HG03558 (cell line): ENCODE measurements around the gene KIAA0825.

ENCODE experiments used
- ATAC-seq: cut with Tn5 transposase; IDR thresholded peaks from one replicate; pipeline ENCODE4 v1.9.1; 2021; ENCODE audit warnings: moderate number of reproducible peaks; ENCODE audit not compliant: unreplicated experiment; ENCODE audit errors: extremely low read depth

The KIAA0825 gene

GRCh38 chr5:94618493-94619328, at the start of gene KIAA0825, which contains the start of gene SLF1:
Gene KIAA0825, minus strand, starts transcription at chr5:94618604. Its CDS starts 81,478 bp downstream, at chr5:94537126.
Gene SLF1, plus strand, starts transcription at chr5:94618669. Its CDS starts 10,142 bp downstream, at chr5:94628811.
- peak; percentile 91 for ATAC-seq

- ATAC-seq = no peak
Observed at GRCh38 chr5:94667937-94668336, 49.5 kb upstream of the KIAA0825 start.

- ATAC-seq = no peak
Observed at GRCh38 chr5:94661086-94661485, 42.7 kb upstream of the KIAA0825 start.

- no peak for ATAC-seq
Observed at GRCh38 chr5:94660506-94660905, 42.1 kb upstream of the KIAA0825 start.

GRCh38 chr5:94658272-94658671, 39.9 kb upstream of the KIAA0825 start:
- no peak for ATAC-seq

- ATAC-seq = no peak
Observed at GRCh38 chr5:94649874-94650273, 31.5 kb upstream of the KIAA0825 start.

GRCh38 chr5:94646758-94647157, 28.4 kb upstream of the KIAA0825 start:
- ATAC-seq = no peak

- ATAC-seq = no peak
Observed at GRCh38 chr5:94645053-94645452, 26.6 kb upstream of the KIAA0825 start.

- no peak for ATAC-seq
Observed at GRCh38 chr5:94640176-94640575, 21.8 kb upstream of the KIAA0825 start.

GRCh38 chr5:94632024-94632423, 13.6 kb upstream of the KIAA0825 start:
- peak; percentile 93 for ATAC-seq

GRCh38 chr5:94627191-94627590, 8.8 kb upstream of the KIAA0825 start:
- no peak for ATAC-seq

- ATAC-seq = no peak
Observed at GRCh38 chr5:94623877-94624276, 5.5 kb upstream of the KIAA0825 start.

- ATAC-seq = no peak
Observed at GRCh38 chr5:94623011-94623410, 4.6 kb upstream of the KIAA0825 start.

GRCh38 chr5:94621763-94622162, 3.4 kb upstream of the KIAA0825 start:
- no peak for ATAC-seq

GRCh38 chr5:94620256-94620655, 1.9 kb upstream of the KIAA0825 start:
- ATAC-seq = no peak

GRCh38 chr5:94618029-94618492, 343 bp downstream of the KIAA0825 start:
- ATAC-seq = peak; percentile 7

- no peak for ATAC-seq
Observed at GRCh38 chr5:94615862-94616261, 2.5 kb downstream of the KIAA0825 start.

GRCh38 chr5:94614156-94614805, 4.1 kb downstream of the KIAA0825 start:
- ATAC-seq = no peak

GRCh38 chr5:94613583-94613982, 4.8 kb downstream of the KIAA0825 start:
- ATAC-seq = no peak

- no peak for ATAC-seq
Observed at GRCh38 chr5:94595281-94595840, 23.0 kb downstream of the KIAA0825 start.
